H9 (cell line): Measurements from ENCODE around the gene NAIF1. TPM values are rescaled to one million over a fixed set of nuclear protein-coding genes. Genes with fewer than 3 reads are reported as not detected.

Experiments used
- DNase-seq: peaks from one replicate; pipeline ENCODE4 v3.0.0-alpha.2; 2017
- H2AFZ ChIP-seq: one replicate; pipeline ENCODE4 v1.6.1; 2013; ENCODE audit warnings: mild to moderate bottlenecking, low read length, control low read depth, moderate library complexity
- H2AK5ac ChIP-seq: 2 replicates; pipeline ENCODE4 v1.6.1; 2013; ENCODE audit warnings: low read length, control low read depth, mixed read lengths; ENCODE audit not compliant: insufficient read length
- H2BK120ac ChIP-seq: one replicate; pipeline ENCODE4 v1.6.1; 2013; ENCODE audit warnings: low read depth, mild to moderate bottlenecking, low read length, control low read depth, inconsistent platforms; ENCODE audit not compliant: poor library complexity, severe bottlenecking
- H2BK12ac ChIP-seq: 2 replicates; pipeline ENCODE4 v1.6.1; 2013; ENCODE audit warnings: low read length, control low read depth, mixed read lengths, low read depth; ENCODE audit not compliant: insufficient read length
- H2BK15ac ChIP-seq: 2 replicates; pipeline ENCODE4 v1.6.1; 2013; ENCODE audit warnings: low read depth, low read length, control low read depth
- H2BK20ac ChIP-seq: one replicate; pipeline ENCODE4 v1.6.1; 2013; ENCODE audit warnings: low read depth, mild to moderate bottlenecking, low read length, control low read depth, inconsistent platforms; ENCODE audit not compliant: poor library complexity, severe bottlenecking
- H2BK5ac ChIP-seq: 2 replicates; pipeline ENCODE4 v1.6.1; 2013; ENCODE audit warnings: low read length, control low read depth, mixed read lengths; ENCODE audit not compliant: insufficient read length
- H3K14ac ChIP-seq: 2 replicates; pipeline ENCODE4 v1.6.1; 2013; ENCODE audit warnings: low read length, control low read depth; ENCODE audit not compliant: insufficient read depth
- H3K18ac ChIP-seq: 2 replicates; pipeline ENCODE4 v1.6.1; 2013; ENCODE audit warnings: low read depth, mild to moderate bottlenecking, mixed read lengths, low read length, control low read depth; ENCODE audit not compliant: insufficient read length
- H3K23ac ChIP-seq: 2 replicates; pipeline ENCODE4 v1.6.1; 2013; ENCODE audit warnings: low read length, control low read depth, mixed read lengths, low read depth; ENCODE audit not compliant: insufficient read length
- H3K23me2 ChIP-seq: 2 replicates; pipeline ENCODE4 v1.6.1; 2013; ENCODE audit warnings: low read depth, mild to moderate bottlenecking, mixed read lengths, low read length, control low read depth; ENCODE audit not compliant: insufficient read length, poor library complexity, severe bottlenecking
- H3K27ac ChIP-seq: 2 replicates; pipeline ENCODE4 v1.5.1; 2013; ENCODE audit warnings: low read length, control low read depth, mixed read lengths, low read depth; ENCODE audit not compliant: insufficient read length
- H3K27me3 ChIP-seq: 2 replicates; pipeline ENCODE4 v1.6.1; 2013; ENCODE audit warnings: low read length, control low read depth, inconsistent platforms; ENCODE audit not compliant: insufficient read depth
- H3K4ac ChIP-seq: 2 replicates; pipeline ENCODE4 v1.6.1; 2013; ENCODE audit warnings: low read depth, mild to moderate bottlenecking, control low read depth, inconsistent platforms, low read length, moderate library complexity
- H3K4me1 ChIP-seq: 2 replicates; pipeline ENCODE4 v1.6.1; 2013; ENCODE audit warnings: low read length, control low read depth, inconsistent platforms; ENCODE audit not compliant: insufficient read depth
- H3K4me2 ChIP-seq: 2 replicates; pipeline ENCODE4 v1.6.1; 2013; ENCODE audit warnings: low read length, control low read depth, mixed read lengths; ENCODE audit not compliant: insufficient read length, insufficient read depth
- H3K56ac ChIP-seq: 2 replicates; pipeline ENCODE4 v1.6.1; 2013; ENCODE audit warnings: low read depth, mild to moderate bottlenecking, mixed read lengths, low read length, control low read depth; ENCODE audit not compliant: insufficient read length
- H3K79me1 ChIP-seq: 2 replicates; pipeline ENCODE4 v1.6.1; 2013; ENCODE audit warnings: low read depth, mild to moderate bottlenecking, moderate library complexity, low read length, control low read depth, inconsistent platforms; ENCODE audit not compliant: insufficient read depth, poor library complexity, severe bottlenecking
- H3K79me2 ChIP-seq: 2 replicates; pipeline ENCODE4 v1.6.1; 2013; ENCODE audit warnings: low read length, control low read depth, inconsistent platforms; ENCODE audit not compliant: insufficient read depth
- H3K9ac ChIP-seq: 2 replicates; pipeline ENCODE4 v1.6.1; 2013; ENCODE audit warnings: low read length, control low read depth, mixed read lengths; ENCODE audit not compliant: insufficient read length; ENCODE audit errors: extremely low read depth
- H3K9me3 ChIP-seq: one replicate; pipeline ENCODE4 v1.6.1; 2013; ENCODE audit warnings: low read depth, low read length, inconsistent platforms; ENCODE audit not compliant: control insufficient read depth
- H3T11ph ChIP-seq: one replicate; pipeline ENCODE4 v1.6.1; 2013; ENCODE audit warnings: mild to moderate bottlenecking, low read length, control low read depth, inconsistent platforms
- H4K20me1 ChIP-seq: one replicate; pipeline ENCODE4 v1.6.1; 2013; ENCODE audit not compliant: control insufficient read depth, insufficient read length, insufficient read depth
- H4K5ac ChIP-seq: 2 replicates; pipeline ENCODE4 v1.6.1; 2013; ENCODE audit warnings: low read depth, mild to moderate bottlenecking, mixed read lengths, low read length, control low read depth; ENCODE audit not compliant: insufficient read length
- H4K8ac ChIP-seq: replicated peaks from 2 replicates; pipeline ENCODE4 v1.6.1; 2013; ENCODE audit warnings: low read length, control low read depth, mixed read lengths, low read depth; ENCODE audit not compliant: insufficient read length
- H4K91ac ChIP-seq: 2 replicates; pipeline ENCODE4 v1.6.1; 2013; ENCODE audit warnings: low read depth, mild to moderate bottlenecking, moderate library complexity, mixed read lengths, low read length, control low read depth; ENCODE audit not compliant: insufficient read length
- H3K27ac Mint-ChIP-seq, 3 experiments: 2 replicates in 2 of 3; 3 replicates in 1 of 3; pipeline ENCODE4 v1.8.0; 2020 to 2021; ENCODE audit warnings: mixed read lengths in 3 of 3, mild to moderate bottlenecking in 1 of 3, moderate library complexity in 1 of 3
- H3K27me3 Mint-ChIP-seq: 2 replicates; pipeline ENCODE4 v1.8.0; 2021; ENCODE audit warnings: low read depth, mild to moderate bottlenecking, moderate library complexity, mixed read lengths
- H3K36me3 Mint-ChIP-seq, 3 experiments: 2 replicates in 2 of 3; 3 replicates in 1 of 3; pipeline ENCODE4 v1.8.0; 2020 to 2021; ENCODE audit warnings: low read depth in 3 of 3, mixed read lengths in 3 of 3; ENCODE audit not compliant: insufficient read depth in 1 of 3
- H3K4me1 Mint-ChIP-seq, 2 experiments: 2 replicates each; pipeline ENCODE4 v1.8.0; 2020; ENCODE audit warnings: mixed read lengths in 2 of 2
- H3K4me3 Mint-ChIP-seq, 2 experiments: 2 replicates in 1 of 2; 3 replicates in 1 of 2; pipeline ENCODE4 v1.8.0; 2020 to 2021; ENCODE audit warnings: mild to moderate bottlenecking in 2 of 2, mixed read lengths in 2 of 2, moderate library complexity in 1 of 2
- H3K9me3 Mint-ChIP-seq, 2 experiments: 2 replicates in 1 of 2; 3 replicates in 1 of 2; pipeline ENCODE4 v1.8.0; 2020; ENCODE audit warnings: mild to moderate bottlenecking in 2 of 2, mixed read lengths in 2 of 2, moderate library complexity in 1 of 2
- CTCF ChIP-seq: fragments of 200-600 bp; sonication (generic); conservative IDR thresholded peaks from 3 replicates; pipeline ENCODE4 v1.8.0; 2021; ENCODE audit warnings: antibody characterized with exemption, mild to moderate bottlenecking
- WGBS: extraction: QIAGEN DNeasy Blood & Tissue Kit; methylation state at CpG from one replicate; pipeline ENCODE4 v1.1.7; 2013; ENCODE audit warnings: missing lambda C conversion rate, low lambda C conversion rate, mixed read lengths; ENCODE audit not compliant: insufficient read length; ENCODE audit errors: extremely low coverage; 5-methylcytosine and 5-hydroxymethylcytosine counted together
- total RNA-seq: library from RNA; stranded (reverse); gene quantifications from 2 replicates; pipeline ENCODE4 v1.2.1, GENCODE V29; 2021

Gene NAIF1
- total RNA-seq, 1 experiment from 2014 or later = 6.3 TPM

GRCh38 chr9:128068386-128069205 is 1.5 kb upstream of the NAIF1 start:
- H3K23me2 ChIP-seq = peaks cover 16% of the 10 kb centered on the region
- H4K20me1 ChIP-seq = no peaks in the 10 kb centered on the region
- Mint-ChIP-seq H3K4me3 (peak overlapping the region in 1 of 2 experiments; percentile 91; a peak in 4 of 5 replicates), H3K4me1 (peaks cover 34 to 37% of the 10 kb centered on the region in 2 experiments), H3K36me3 (peaks cover 2 to 7% (median 5%) of the 10 kb centered on the region in 3 experiments; a peak in 5 of 7 replicates), H3K9me3 (no peaks in the 10 kb centered on the region), H3K27ac (no peak overlapping the region), H3K27me3 (no peaks in the 10 kb centered on the region)
- H3T11ph ChIP-seq = no peak overlapping the region
- H2BK20ac ChIP-seq = no peak overlapping the region
- no peak for DNase-seq
- peaks cover 5% of the 10 kb centered on the region; the same call in 1 of the 2 replicates for H3K79me2 ChIP-seq
- H2BK5ac ChIP-seq = no peak overlapping the region
- H2AK5ac ChIP-seq = no peak overlapping the region
- no peak overlapping the region for H3K4ac ChIP-seq
- no peaks in the 10 kb centered on the region for H3K79me1 ChIP-seq
- H2BK12ac ChIP-seq = no peak overlapping the region
- H4K5ac ChIP-seq = no peak overlapping the region
- no peak overlapping the region for H3K18ac ChIP-seq
- peak overlapping the region; percentile 6 for H3K9ac ChIP-seq
- no peak overlapping the region for H3K56ac ChIP-seq
- no peak for TF ChIP-seq CTCF
- H2BK120ac ChIP-seq = no peak overlapping the region
- H3K27me3 ChIP-seq = no peaks in the 10 kb centered on the region
- H3K23ac ChIP-seq = no peak overlapping the region
- no peaks in the 10 kb centered on the region for H3K9me3 ChIP-seq
- no peak overlapping the region for H2BK15ac ChIP-seq
- H3K27ac ChIP-seq = no peak overlapping the region
- H4K91ac ChIP-seq = no peak overlapping the region
- H3K4me1 ChIP-seq = peaks cover 4% of the 10 kb centered on the region; the same call in 1 of the 2 replicates
- H2AFZ ChIP-seq = no peak overlapping the region
- no CpG with 5 or more reads among the region's 50 CpGs for WGBS
- H3K4me2 ChIP-seq = peak overlapping the region; percentile 92
- no peak overlapping the region; the same call in 1 of the 2 replicates for H3K14ac ChIP-seq
- H4K8ac ChIP-seq = no peak overlapping the region
